Stimulated activated CD4-positive, alpha-beta T cell treated with anti-CD3 and anti-CD28 coated beads, Interleukin-4, amount 100 ng/mL, for 24 hours (primary cell): ENCODE data around the gene MANBA.
A peak's percentile ranks its signal among the peaks of the same experiment; 100 is the strongest.

Experiments
- DNase-seq: peaks from one replicate; pipeline ENCODE4 v3.0.0-alpha.2; 2020

MANBA gene

GRCh38 chr4:102616636-102617035 is 144.1 kb downstream of the MANBA start:
- no peak for DNase-seq

GRCh38 chr4:102614801-102615200 is 146.0 kb downstream of the MANBA start:
- no peak for DNase-seq

DNA sequence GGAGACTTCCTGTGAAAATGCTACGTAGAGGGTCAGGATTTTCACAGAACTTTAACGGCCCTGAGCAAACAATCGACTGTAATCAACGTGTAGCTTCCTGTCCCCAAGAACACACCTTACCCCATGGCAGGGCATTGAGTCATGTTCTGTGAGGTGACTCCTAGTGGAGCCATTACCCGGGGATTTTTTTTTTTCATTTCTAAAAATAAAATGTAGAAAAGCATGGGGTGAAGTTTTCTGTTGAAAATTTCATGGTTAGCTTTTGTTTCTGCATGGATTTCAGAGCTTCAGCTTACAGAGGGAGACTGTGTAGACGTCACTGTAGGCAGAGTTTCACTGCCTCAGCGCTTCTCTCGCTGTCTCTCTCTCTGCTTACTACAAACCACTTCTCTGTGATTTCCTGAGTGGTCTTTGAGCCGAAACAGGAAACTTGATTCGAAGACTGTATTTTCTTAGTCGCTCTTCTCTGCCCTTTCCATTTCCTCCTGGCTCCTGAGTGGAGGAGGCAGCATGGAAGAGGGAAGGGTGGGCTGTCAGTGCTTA is 147.9 kb downstream of the MANBA start:
- peak; percentile 60 for DNase-seq

DNA sequence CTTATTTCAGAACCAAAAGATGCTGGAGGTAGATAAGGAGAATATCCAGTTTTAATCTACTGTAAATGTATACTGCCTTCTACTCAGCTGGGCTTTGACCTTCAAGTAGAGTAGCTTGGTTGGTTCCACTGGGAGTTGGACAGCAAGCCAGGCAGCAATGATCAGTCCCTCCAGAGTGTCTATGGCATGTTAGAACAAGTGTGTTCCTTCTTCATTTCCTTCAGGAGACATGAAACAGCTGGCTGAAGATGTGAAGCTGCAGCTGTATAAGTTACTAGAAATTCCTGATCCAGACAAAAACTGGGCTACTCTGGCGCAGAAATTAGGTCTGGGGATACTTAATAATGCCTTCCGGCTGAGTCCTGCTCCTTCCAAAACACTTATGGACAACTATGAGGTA is 148.6 kb downstream of the MANBA start:
- no peak for DNase-seq

GRCh38 chr4:102610476-102610875 is 150.3 kb downstream of the MANBA start:
- no peak for DNase-seq

DNA sequence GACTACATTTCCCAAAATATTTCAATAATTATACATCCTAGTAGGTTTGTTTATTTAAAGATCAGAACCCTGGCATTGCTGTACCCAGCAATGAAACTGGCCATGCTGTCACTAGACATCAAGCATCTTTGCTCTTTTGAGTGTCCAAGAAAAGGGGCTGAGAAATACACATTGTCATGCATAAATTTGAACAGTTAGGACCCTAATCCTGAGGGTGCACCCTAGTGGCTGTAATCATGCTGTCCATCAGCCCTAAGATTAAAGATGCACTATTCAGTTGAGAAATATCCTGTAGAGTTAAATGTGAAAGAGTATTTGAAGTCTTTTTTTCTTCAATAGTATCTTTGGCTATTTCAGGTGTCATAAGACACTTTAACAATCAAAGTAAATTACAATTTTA is 150.8 kb downstream of the MANBA start:
- DNase-seq = no peak

DNA sequence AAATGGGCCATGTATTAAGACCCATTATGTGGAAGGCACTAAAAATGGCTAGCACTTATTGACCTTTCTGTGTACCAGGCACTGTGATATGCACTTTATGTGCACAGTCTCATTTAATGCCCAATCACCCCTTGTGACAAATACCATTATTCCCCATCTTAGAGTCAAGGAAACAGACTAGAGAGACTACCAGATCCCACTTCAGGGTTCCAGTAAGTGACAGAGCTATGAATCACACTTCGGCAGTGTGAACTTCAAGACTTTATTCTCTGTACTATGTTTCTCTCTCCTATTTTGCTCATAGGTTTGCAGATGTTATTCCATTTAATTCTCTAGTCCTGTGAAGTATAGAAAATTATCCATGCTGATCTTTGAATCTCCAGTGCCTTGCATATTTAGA is 152.6 kb downstream of the MANBA start:
- DNase-seq = no peak

GRCh38 chr4:102606846-102607450 is 153.8 kb downstream of the MANBA start:
- no peak for DNase-seq

- DNase-seq = no peak
These were observed 154.5 kb downstream of the MANBA start for GRCh38 chr4:102606261-102606660.

- no peak for DNase-seq
These were observed 156.4 kb downstream of the MANBA start for GRCh38 chr4:102604222-102604940.

- DNase-seq = no peak
These were observed 159.1 kb downstream of the MANBA start for GRCh38 chr4:102601586-102602227.

GRCh38 chr4:102600689-102601088 is 160.1 kb downstream of the MANBA start:
- DNase-seq = no peak

GRCh38 chr4:102599886-102600285 is 160.9 kb downstream of the MANBA start:
- no peak for DNase-seq

DNA sequence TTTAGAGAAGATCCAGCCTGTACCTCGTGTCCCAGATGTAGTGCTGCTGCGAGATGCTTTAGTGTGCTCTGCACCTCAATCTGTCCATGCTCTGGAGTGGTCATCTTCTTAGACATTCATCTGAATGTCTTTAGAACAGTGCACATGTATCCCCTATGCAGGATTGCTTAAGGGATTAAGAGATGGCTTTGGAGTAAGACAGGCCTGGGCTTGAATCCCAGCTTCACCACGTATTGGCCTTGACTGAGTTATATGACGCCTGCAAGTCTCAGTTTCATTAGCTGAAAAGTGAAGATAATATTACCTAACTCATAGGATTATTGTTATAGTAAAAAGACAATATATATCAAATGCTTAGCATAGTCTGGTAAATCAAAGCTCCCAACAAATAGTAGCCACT is 161.3 kb downstream of the MANBA start:
- no peak for DNase-seq

GRCh38 chr4:102598762-102599374 is 161.9 kb downstream of the MANBA start:
- peak; percentile 56 for DNase-seq

GRCh38 chr4:102598086-102598761 is 162.5 kb downstream of the MANBA start:
- DNase-seq = no peak

DNA sequence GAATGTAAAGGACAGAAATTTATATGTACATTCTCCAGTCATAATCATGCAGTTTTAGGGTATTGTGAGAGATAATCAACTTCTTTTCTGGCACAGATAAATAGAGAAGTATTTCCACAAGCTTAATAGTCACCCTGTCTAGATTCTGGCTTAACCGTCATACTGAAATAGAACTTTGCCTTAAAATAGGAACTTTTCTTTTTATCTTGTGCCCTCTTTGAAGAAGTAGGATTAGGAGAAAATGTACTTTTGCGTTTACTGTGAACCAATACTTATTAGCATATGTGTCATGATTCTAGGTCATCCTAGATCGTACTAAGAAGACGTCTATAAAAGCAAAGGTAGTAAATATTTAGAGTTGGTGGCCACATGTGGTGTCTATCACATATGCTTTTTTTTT is 164.2 kb downstream of the MANBA start:
- no peak for DNase-seq

DNA sequence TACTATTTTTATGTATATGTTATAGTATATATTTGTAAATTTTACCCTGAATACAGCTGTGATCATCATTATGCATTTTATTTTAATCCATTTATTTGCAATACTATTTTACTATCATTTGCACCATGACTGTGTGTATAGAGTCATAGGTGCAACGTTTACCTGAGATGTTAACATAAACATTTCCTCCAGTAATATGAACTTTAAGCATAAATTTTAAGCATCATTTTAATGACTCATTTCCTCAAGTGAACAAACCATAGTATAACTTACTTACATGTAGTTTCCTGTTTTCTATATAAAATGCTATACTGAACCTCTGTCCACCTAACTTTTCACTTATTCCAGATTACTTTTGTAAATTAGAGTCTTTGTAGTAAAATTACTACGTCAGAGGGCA is 166.8 kb downstream of the MANBA start:
- no peak for DNase-seq

GRCh38 chr4:102593147-102593546 is 167.6 kb downstream of the MANBA start:
- no peak for DNase-seq

DNA sequence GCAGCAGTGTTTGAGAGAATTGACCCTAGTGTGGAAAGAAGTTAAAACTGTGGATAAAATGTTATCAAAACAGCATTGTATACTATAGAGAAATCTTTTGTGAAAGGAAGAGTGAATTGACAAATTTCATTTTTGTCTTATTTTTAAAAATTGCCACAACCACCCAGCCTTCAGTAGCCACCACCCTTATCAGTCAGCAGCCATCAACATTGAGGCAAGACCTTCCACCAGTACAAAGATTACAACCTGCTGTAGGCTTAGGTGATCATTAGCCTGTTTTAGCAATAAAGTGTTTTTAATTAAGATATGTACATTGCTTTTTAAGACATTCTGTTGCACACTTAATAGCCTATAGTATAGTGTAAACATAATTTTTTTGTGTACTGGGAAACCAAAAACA is 168.5 kb downstream of the MANBA start:
- DNase-seq = no peak

DNA sequence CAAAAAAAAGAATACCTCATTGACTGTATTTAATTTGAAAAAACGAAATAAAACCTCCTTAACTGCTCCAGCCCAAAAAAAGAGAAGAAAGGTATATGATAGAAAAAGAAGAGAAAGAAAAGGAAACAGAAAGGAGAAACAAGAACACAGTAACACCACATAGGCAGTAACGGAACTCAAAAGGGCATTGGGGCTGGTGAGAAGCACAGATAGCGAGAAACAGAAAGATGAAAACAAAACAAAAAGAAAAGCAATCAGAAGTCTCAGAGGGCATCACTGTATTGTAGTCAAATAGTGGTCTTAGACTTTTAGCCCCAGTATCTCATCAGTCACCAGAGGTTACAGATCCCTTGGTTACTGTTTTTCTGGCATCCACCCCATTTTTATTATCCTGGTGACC is 171.0 kb downstream of the MANBA start:
- DNase-seq = no peak

- DNase-seq = peak; percentile 34
These were observed 174.1 kb downstream of the MANBA start for GRCh38 chr4:102586644-102587021.

DNA sequence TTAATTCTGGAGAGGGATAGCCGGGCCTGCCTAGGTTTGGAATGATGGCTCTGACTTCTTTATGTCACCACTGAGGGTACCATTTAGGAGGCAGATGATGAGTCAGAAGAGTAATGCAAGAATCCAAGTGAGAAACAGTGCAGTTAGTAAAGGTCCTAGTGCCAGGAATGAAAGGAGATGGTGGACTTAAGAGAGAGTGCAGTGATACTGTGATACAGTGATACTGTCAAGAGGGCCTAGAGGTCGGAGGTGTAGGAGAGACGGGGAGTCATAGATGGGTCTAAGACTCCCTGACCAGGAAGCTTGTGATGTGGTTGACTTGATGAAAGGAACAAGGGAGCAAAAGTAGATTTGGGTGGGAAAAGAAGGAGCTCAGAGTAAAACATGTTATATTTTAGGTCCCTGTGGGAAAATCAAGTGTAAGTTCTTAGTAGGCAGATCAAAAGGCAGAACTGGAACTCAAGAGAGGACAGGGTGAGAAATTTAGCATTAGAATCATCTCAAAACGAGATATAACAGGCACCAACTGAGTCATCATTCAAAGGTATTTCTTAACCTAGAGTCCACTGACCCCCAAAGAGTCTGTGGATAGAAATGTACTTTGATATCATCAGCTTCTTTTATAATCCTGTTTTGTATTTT is 174.6 kb downstream of the MANBA start:
- DNase-seq = no peak
